HG03565 (cell line): Measurements from ENCODE around the gene IL11RA.

Source experiments
- ATAC-seq: cut with Tn5 transposase; IDR thresholded peaks from one replicate; pipeline ENCODE4 v1.9.1; 2021; ENCODE audit warnings: mild to moderate bottlenecking, moderate library complexity; ENCODE audit not compliant: unreplicated experiment

Gene IL11RA

GRCh38 chr9:34684816-34685215, 32.8 kb downstream of the IL11RA start:
- ATAC-seq: no peak

GRCh38 chr9:34685591-34685990, 33.6 kb downstream of the IL11RA start:
- no peak for ATAC-seq

- ATAC-seq: no peak
Observed at GRCh38 chr9:34686231-34686630, 34.2 kb downstream of the IL11RA start.

GRCh38 chr9:34686732-34687131, 34.7 kb downstream of the IL11RA start:
- no peak for ATAC-seq

GRCh38 chr9:34687276-34688030, 35.5 kb downstream of the IL11RA start:
- ATAC-seq: no peak

- ATAC-seq: no peak
Observed at GRCh38 chr9:34688329-34689115, 36.5 kb downstream of the IL11RA start.

- no peak for ATAC-seq
Observed at GRCh38 chr9:34689116-34689470, 37.1 kb downstream of the IL11RA start.

- ATAC-seq: no peak
Observed at GRCh38 chr9:34689512-34689911, 37.5 kb downstream of the IL11RA start.

GRCh38 chr9:34690983-34691935, 39.3 kb downstream of the IL11RA start, which contains the start of gene CCL19:
Gene CCL19 (minus strand): TSS chr9:34691276. CDS start chr9:34691139, 137 bp downstream.
- no peak for ATAC-seq

- no peak for ATAC-seq
Observed at GRCh38 chr9:34691936-34692315, 39.9 kb downstream of the IL11RA start.

GRCh38 chr9:34693560-34693959, 41.6 kb downstream of the IL11RA start:
- ATAC-seq: no peak

GRCh38 chr9:34694811-34695210, 42.8 kb downstream of the IL11RA start:
- ATAC-seq: no peak

- ATAC-seq: no peak
Observed at GRCh38 chr9:34701023-34701768, 49.2 kb downstream of the IL11RA start.

- peak; percentile 65 for ATAC-seq
Observed at GRCh38 chr9:34701769-34702736, 50.1 kb downstream of the IL11RA start.

- ATAC-seq: no peak
Observed at GRCh38 chr9:34707130-34707529, 55.1 kb downstream of the IL11RA start.

GRCh38 chr9:34709196-34709978, 57.4 kb downstream of the IL11RA start:
- ATAC-seq: no peak

GRCh38 chr9:34710023-34710422, 58.0 kb downstream of the IL11RA start, which contains the start of gene CCL21:
Gene CCL21 (minus strand): TSS chr9:34710136. CDS start chr9:34710066, 70 bp downstream.
- ATAC-seq: no peak
